Activated naive CD4-positive, alpha-beta T cell treated with anti-CD3 and anti-CD28 coated beads for 36 hours (primary cell): ENCODE results near the gene RABGAP1L. TPM values are rescaled to one million over a fixed set of nuclear protein-coding genes. Genes with fewer than 3 reads are reported as not detected.

Experiments
- CTCF ChIA-PET: fragments of 350-600 bp; sonication (Branson Sonifier 250); formaldehyde crosslinking; loops from one replicate; lab custom pipeline; 2021; ENCODE audit warnings: antibody characterized with exemption; lab: Charles Lee
- DNase-seq: peaks from one replicate; pipeline ENCODE4 v3.0.0-alpha.2; 2020
- H3K27ac Mint-ChIP-seq: one replicate; pipeline ENCODE4 v1.8.0; 2021; ENCODE audit warnings: mild to moderate bottlenecking, mixed read lengths
- H3K27me3 Mint-ChIP-seq: one replicate; pipeline ENCODE4 v1.8.0; 2021; ENCODE audit warnings: low read depth, mixed read lengths
- H3K36me3 Mint-ChIP-seq: one replicate; pipeline ENCODE4 v1.8.0; 2021; ENCODE audit warnings: low read depth, mixed read lengths
- H3K4me1 Mint-ChIP-seq: one replicate; pipeline ENCODE4 v1.8.0; 2021; ENCODE audit warnings: low read depth, mixed read lengths
- H3K4me3 Mint-ChIP-seq: one replicate; pipeline ENCODE4 v1.8.0; 2021; ENCODE audit warnings: mild to moderate bottlenecking, moderate library complexity, mixed read lengths
- H3K9me3 Mint-ChIP-seq: one replicate; pipeline ENCODE4 v1.8.0; 2021; ENCODE audit warnings: mixed read lengths
- intact Hi-C: fragments of 100-400 bp; cut with micrococcal nuclease; formaldehyde crosslinking; loops from one replicate; pipeline ENCODE4 v1.15.1; 2023
- total RNA-seq, 2 experiments: library from RNA; stranded (reverse); gene quantifications; one replicate each; pipeline ENCODE4 v1.2.3, GENCODE V29; 2021

Gene RABGAP1L
- total RNA-seq, 2 experiments from 2014 or later: 16.6 TPM

DNA sequence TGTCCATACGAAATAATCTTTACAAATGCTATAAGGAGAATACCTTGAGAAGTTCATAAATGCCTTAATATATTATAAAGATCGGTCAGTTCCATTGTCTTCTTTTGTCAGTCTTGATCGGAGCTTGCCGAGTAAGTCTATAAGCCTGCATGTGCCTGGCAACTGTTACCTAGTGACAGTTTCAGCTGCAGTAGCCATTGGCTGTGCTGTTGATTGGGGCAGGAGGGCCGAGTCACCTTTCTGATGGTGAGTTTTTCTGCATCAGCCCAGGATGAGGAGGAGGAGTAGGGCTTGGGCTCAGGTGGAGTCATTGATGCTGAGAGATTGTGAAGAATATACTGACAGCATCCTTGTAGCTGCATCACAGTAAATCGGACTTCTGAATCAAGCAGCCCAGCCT is 286.5 kb downstream of the RABGAP1L start:
- intact Hi-C loops: no loop called here
- no peak for DNase-seq
- peaks cover 2% of the 10 kb centered on the region for H3K9me3 Mint-ChIP-seq
- H3K4me1 Mint-ChIP-seq: no peaks in the 10 kb centered on the region
- no peak overlapping the region for H3K4me3 Mint-ChIP-seq
- no peak overlapping the region for H3K27ac Mint-ChIP-seq
- CTCF ChIA-PET: no interaction called here
- H3K36me3 Mint-ChIP-seq: no peaks in the 10 kb centered on the region
- H3K27me3 Mint-ChIP-seq: no peaks in the 10 kb centered on the region

DNA sequence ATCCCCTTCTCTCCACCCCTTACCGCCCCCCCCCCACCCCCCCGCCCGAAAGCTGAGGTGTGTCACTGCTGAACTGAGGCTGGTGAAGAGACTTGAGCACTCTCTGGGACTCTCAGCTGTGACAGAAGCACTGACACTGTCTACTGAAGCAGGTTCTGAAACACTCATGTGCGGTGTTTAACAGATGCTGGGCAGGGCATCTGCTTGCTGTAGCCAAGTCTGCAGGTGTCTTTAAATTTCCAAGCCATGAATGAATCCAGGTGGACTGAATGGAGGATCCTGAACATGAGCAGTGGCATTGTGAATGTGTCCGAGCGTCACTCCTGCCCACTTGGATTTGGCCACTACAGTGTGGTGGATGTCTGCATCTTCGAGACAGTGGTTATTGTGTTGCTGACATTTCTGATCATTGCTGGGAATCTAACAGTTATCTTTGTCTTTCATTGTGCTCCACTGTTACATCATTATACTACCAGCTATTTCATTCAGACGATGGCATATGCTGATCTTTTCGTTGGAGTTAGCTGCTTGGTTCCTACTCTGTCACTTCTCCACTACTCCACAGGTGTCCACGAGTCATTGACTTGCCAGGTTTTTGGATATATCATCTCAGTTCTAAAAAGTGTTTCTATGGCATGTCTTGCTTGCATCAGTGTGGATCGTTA is 288.7 kb downstream of the RABGAP1L start, which contains the start of gene GPR52:
Gene GPR52 (plus strand): TSS at position 99 of the 665 bp plus-strand sequence. CDS start 148 bp downstream, at position 247.
- no peaks in the 10 kb centered on the region for H3K27me3 Mint-ChIP-seq
- intact Hi-C loops: no loop called here
- no peaks in the 10 kb centered on the region for H3K36me3 Mint-ChIP-seq
- peaks cover 2% of the 10 kb centered on the region for H3K9me3 Mint-ChIP-seq
- H3K4me3 Mint-ChIP-seq: no peak within 1 kb of the TSS
- CTCF ChIA-PET: no interaction called here
- DNase-seq: no peak
- no peak within 1 kb of the TSS for H3K27ac Mint-ChIP-seq
- H3K4me1 Mint-ChIP-seq: no peaks in the 10 kb centered on the region

DNA sequence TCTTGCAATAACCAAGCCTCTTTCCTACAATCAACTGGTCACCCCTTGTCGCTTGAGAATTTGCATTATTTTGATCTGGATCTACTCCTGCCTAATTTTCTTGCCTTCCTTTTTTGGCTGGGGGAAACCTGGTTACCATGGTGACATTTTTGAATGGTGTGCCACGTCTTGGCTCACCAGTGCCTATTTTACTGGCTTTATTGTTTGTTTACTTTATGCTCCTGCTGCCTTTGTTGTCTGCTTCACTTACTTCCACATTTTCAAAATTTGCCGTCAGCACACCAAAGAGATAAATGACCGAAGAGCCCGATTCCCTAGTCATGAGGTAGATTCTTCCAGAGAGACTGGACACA is 289.2 kb downstream of the RABGAP1L start:
- Mint-ChIP-seq H3K27ac (no peak overlapping the region), H3K27me3 (no peaks in the 10 kb centered on the region), H3K36me3 (no peaks in the 10 kb centered on the region), H3K9me3 (peaks cover 2% of the 10 kb centered on the region), H3K4me1 (no peaks in the 10 kb centered on the region), H3K4me3 (no peak overlapping the region)
- intact Hi-C loops: no loop called here
- CTCF ChIA-PET: no interaction called here
- DNase-seq: no peak

DNA sequence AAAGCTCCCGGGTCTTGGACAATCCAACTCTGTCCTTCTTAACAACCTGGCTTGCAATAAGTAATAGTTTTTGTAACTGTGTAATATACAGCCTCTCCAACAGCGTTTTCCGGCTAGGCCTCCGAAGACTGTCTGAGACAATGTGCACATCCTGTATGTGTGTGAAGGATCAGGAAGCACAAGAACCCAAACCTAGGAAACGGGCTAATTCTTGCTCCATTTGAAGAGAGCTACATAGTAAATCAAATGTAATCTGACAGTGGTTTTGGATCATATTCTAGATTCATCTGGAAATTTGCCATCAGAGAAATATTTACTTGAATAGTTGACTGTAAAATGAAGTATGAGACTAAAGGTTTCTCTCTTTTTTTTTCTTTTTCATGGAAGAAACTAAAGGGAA is 289.7 kb downstream of the RABGAP1L start:
- CTCF ChIA-PET: no interaction called here
- H3K27ac Mint-ChIP-seq: no peak overlapping the region
- H3K4me1 Mint-ChIP-seq: no peaks in the 10 kb centered on the region
- no peak overlapping the region for H3K4me3 Mint-ChIP-seq
- H3K36me3 Mint-ChIP-seq: no peaks in the 10 kb centered on the region
- intact Hi-C loops: no loop called here
- DNase-seq: no peak
- no peaks in the 10 kb centered on the region for H3K27me3 Mint-ChIP-seq
- H3K9me3 Mint-ChIP-seq: no peaks in the 10 kb centered on the region

DNA sequence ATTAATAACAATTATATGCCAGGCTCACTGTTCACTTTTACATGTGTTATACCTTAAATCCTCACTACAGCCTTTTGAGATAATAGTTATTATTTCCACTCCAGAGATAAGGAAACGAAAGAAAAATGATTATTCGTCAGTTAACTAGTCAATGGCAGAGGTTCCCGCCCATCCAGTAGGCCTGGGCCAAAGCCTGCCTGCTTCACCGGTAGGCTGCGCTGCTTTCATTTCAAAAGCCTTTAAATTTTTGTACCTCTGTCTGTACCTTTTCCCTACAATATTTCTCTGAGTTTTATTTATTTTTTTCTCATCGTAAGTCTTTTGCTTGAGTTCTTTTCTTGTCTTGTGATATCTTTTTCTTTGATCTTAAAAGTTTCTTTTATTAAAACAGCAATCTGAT is 292.1 kb downstream of the RABGAP1L start:
- CTCF ChIA-PET: interaction anchor here (0.6 kb wide), 1 partner anchor 30 kb away, joined by 3 read pairs; no protein-coding TSS in a partner anchor
- no peak overlapping the region for H3K4me3 Mint-ChIP-seq
- intact Hi-C loops: no loop called here
- H3K27ac Mint-ChIP-seq: no peak overlapping the region
- H3K9me3 Mint-ChIP-seq: no peaks in the 10 kb centered on the region
- no peaks in the 10 kb centered on the region for H3K36me3 Mint-ChIP-seq
- H3K27me3 Mint-ChIP-seq: no peaks in the 10 kb centered on the region
- no peak for DNase-seq
- no peaks in the 10 kb centered on the region for H3K4me1 Mint-ChIP-seq

DNA sequence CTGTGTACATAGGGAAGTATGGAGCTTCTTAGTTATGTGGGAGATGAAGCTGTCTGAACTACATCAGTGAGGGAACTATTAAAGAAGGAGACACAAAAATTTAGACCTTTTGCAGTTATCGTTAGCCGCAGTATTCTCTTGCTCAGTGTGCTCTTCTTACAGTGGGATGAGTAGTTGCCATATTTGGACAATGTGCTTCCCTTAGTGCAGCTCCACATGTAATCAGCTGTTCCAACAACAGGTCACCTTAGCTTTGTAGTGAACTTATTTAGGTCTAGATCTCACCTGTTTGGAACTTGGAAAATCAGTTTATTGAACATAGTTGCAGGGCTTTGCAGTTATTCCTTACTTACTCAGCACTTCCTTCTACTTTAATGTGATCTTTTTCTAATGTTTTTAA is 306.5 kb downstream of the RABGAP1L start:
- no peak for DNase-seq
- H3K9me3 Mint-ChIP-seq: no peaks in the 10 kb centered on the region
- intact Hi-C loops: no loop called here
- no peaks in the 10 kb centered on the region for H3K27me3 Mint-ChIP-seq
- CTCF ChIA-PET: interaction anchor here (0.7 kb wide), 2 partner anchors 203 to 615 kb away, joined by 3 read pairs; no protein-coding TSS in a partner anchor
- H3K36me3 Mint-ChIP-seq: peaks cover 4% of the 10 kb centered on the region
- no peak overlapping the region for H3K4me3 Mint-ChIP-seq
- H3K4me1 Mint-ChIP-seq: no peaks in the 10 kb centered on the region
- H3K27ac Mint-ChIP-seq: no peak overlapping the region

DNA sequence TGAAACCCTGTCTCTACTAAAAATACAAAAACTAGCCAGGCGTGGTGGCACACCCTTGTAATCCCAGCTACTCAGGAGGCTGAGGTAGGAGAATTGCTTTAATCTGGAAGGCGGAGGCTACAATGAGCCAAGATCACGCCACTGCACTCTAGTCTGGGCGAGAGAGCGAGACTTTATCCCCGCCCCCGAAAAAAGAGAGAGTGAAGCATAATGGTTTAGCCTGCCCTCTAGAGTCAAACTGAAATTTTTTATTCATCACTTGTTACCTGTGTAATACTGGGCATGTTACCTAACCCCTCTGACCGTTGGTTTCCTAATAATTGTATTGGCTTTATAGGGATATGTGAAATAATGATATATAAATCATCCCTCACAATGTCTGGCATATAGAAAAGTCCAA is 307.3 kb downstream of the RABGAP1L start:
- Mint-ChIP-seq H3K4me1 (no peaks in the 10 kb centered on the region), H3K9me3 (no peaks in the 10 kb centered on the region), H3K4me3 (no peak overlapping the region), H3K27ac (no peak overlapping the region), H3K27me3 (no peaks in the 10 kb centered on the region), H3K36me3 (peaks cover under 1% of the 10 kb centered on the region)
- no peak for DNase-seq
- intact Hi-C loops: no loop called here
- CTCF ChIA-PET: no interaction called here

DNA sequence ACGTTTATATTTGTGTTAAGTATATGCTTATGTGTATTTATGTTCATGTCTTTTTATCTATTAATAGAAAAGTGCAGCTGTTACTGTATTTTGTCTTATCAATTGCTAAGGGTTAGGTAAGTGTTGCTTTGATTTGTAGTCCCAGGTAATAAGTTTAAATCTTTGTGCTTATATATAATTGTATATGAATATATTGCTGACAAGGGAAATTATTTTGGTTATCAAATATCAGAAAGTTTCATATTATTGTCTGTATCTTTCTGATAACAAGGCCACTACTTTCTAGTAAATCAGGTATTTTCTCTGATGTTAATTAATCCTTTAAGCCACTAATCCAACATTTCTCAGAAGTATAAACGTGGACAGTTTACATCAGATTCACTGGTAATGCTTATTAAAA is 309.7 kb downstream of the RABGAP1L start:
- H3K4me3 Mint-ChIP-seq: no peak overlapping the region
- H3K36me3 Mint-ChIP-seq: no peaks in the 10 kb centered on the region
- intact Hi-C loops: no loop called here
- H3K4me1 Mint-ChIP-seq: no peaks in the 10 kb centered on the region
- CTCF ChIA-PET: no interaction called here
- no peaks in the 10 kb centered on the region for H3K27me3 Mint-ChIP-seq
- no peaks in the 10 kb centered on the region for H3K9me3 Mint-ChIP-seq
- DNase-seq: no peak
- H3K27ac Mint-ChIP-seq: no peak overlapping the region

DNA sequence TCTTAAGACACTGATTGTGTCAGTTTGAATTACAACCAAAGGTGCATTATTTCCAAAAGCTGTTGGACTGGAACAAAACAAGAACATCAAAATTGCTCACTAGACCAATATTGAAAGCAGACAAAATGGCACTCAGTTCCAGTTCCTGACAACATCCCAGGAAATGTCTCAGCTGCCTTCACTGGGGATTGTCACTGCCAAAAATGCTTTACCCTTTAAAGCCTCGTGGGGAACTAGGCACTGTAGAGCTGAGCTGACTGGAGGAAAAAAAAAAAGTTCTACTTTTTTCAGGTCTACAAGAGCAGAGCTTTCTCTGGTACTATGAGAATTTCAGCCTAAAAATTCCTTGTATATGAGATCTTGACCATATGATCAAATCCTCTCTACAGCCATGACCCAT is 310.4 kb downstream of the RABGAP1L start:
- no peaks in the 10 kb centered on the region for H3K9me3 Mint-ChIP-seq
- H3K36me3 Mint-ChIP-seq: no peaks in the 10 kb centered on the region
- no peak overlapping the region for H3K4me3 Mint-ChIP-seq
- no peak overlapping the region for H3K27ac Mint-ChIP-seq
- CTCF ChIA-PET: no interaction called here
- no peaks in the 10 kb centered on the region for H3K27me3 Mint-ChIP-seq
- intact Hi-C loops: no loop called here
- DNase-seq: no peak
- H3K4me1 Mint-ChIP-seq: no peaks in the 10 kb centered on the region

DNA sequence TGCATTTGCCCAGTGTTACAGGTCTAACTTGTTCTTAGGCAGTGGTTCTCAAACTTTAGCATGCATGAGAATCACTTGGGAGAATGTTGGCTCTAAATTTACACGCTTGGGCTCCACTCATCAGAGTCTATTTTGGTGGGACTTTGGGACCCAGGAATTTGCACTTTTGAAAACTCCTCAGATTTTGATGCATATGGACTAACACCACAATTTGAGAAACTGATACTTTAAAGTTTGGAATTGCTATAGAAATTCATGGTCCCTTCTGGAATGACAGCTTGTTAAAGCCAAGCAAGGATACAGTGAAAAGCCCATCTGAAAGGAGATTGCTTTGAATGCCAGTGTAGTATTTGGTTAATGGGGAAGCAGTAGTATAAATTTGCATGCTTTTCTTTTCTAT is 320.0 kb downstream of the RABGAP1L start:
- no peak overlapping the region for H3K27ac Mint-ChIP-seq
- H3K9me3 Mint-ChIP-seq: no peaks in the 10 kb centered on the region
- CTCF ChIA-PET: no interaction called here

DNA sequence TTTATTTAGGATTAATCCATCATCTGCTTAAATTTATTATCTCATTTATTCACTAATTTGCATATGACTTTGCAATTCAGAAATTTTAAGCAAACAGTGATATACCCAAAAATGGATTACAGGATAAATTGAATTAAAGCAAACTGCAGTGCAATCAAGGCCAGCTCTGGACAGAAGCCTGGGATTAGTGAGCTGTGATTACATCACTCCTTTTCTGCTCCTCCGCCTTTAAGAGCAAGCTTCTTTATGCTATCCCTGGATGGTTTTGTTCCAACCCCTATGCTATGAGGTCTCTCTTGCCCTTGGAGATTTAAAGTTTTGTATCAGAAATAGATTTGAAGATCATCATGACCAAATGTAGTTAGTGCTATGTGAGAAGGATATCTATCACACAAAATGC is 321.0 kb downstream of the RABGAP1L start:
- no peaks in the 10 kb centered on the region for H3K4me1 Mint-ChIP-seq
- intact Hi-C loops: no loop called here
- peaks cover 2% of the 10 kb centered on the region for H3K36me3 Mint-ChIP-seq
- DNase-seq: no peak
- H3K27me3 Mint-ChIP-seq: no peaks in the 10 kb centered on the region
- H3K4me3 Mint-ChIP-seq: no peak overlapping the region
- H3K27ac Mint-ChIP-seq: no peak overlapping the region
- CTCF ChIA-PET: no interaction called here
- no peaks in the 10 kb centered on the region for H3K9me3 Mint-ChIP-seq

More for the DNA sequence above, 320.0 kb downstream of the RABGAP1L start:
- Mint-ChIP-seq H3K4me3 (no peak overlapping the region), H3K36me3 (no peaks in the 10 kb centered on the region), H3K4me1 (no peaks in the 10 kb centered on the region), H3K27me3 (no peaks in the 10 kb centered on the region)
- no peak for DNase-seq
- intact Hi-C loops: no loop called here

DNA sequence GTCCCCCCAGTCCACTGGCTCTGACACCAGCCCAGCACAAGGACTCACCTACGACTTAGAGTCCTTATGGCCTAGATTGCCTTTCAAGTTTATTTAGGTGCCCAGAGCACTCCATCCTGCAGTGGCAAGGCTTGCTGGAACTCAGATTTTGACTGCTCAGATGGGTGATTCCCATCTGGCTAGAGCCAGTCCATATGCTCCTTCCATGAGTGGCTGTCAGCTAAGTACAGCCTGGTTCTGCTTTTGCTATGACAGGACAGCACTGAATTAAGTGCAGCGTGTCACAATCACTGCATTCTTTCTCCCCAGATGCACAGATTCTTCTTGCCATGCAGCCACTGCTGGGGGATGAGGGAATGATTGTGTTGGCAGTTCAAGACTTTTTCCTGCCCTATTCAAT is 332.3 kb downstream of the RABGAP1L start:
- intact Hi-C loops: no loop called here

DNA sequence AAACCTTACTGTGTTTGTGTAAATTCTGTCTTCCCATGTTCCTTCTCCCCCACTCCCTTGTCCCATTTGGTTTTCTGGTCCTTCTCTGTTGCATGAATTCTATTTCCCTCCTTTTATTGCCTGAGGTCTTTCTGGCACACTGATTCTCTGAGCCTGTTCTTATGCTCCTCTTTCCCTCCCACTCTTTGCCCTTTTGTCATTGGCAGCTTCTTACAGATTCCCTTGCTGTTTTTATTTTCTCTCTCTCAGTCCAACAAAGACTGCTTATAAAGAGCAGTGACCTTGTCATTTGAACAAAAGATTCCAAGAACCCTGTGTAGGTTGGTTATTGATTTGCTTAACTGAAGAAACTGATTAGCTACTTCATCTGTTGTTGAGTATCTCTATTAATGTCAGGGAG is 338.2 kb downstream of the RABGAP1L start:
- Mint-ChIP-seq H3K27ac (no peak overlapping the region), H3K36me3 (peaks cover 2% of the 10 kb centered on the region), H3K4me3 (no peak overlapping the region), H3K27me3 (no peaks in the 10 kb centered on the region), H3K4me1 (no peaks in the 10 kb centered on the region), H3K9me3 (no peaks in the 10 kb centered on the region)
- intact Hi-C loops: no loop called here
- DNase-seq: no peak
- CTCF ChIA-PET: no interaction called here

More for the DNA sequence above, 332.3 kb downstream of the RABGAP1L start:
- Mint-ChIP-seq H3K27me3 (no peaks in the 10 kb centered on the region), H3K27ac (no peak overlapping the region), H3K9me3 (peaks cover 3% of the 10 kb centered on the region), H3K36me3 (peaks cover 6% of the 10 kb centered on the region), H3K4me1 (no peaks in the 10 kb centered on the region), H3K4me3 (no peak overlapping the region)
- CTCF ChIA-PET: no interaction called here
- no peak for DNase-seq
